ENCODE results near the gene SSBP3. TPM values are rescaled to one million over a fixed set of nuclear protein-coding genes. Genes with fewer than 3 reads are reported as not detected.

Gene SSBP3
- total RNA-seq, 4 donors from 2014 or later = 32.0 to 70.2 (median 60.3) TPM

- H3K9me3 ChIP-seq = no peaks in the 10 kb centered on the region
- peaks cover 6 to 52% (median 31%) of the 10 kb centered on the region in 4 donors for H3K4me1 ChIP-seq
- WGBS, 2 donors = 98 to 100% methylated on average over 3 of the region's 3 CpGs
- no peaks in the 10 kb centered on the region for H3K36me3 ChIP-seq
- no peak for DNase-seq (ENCODE audit: low spot score in 2 of 2)
- TF ChIP-seq CTCF (IDR thresholded peaks at IDR 0.05) (no peak), EP300 (IDR thresholded peaks at IDR 0.05) (no peak), POLR2A (IDR thresholded peaks at IDR 0.05) (no peak)
- no peak overlapping the region for H3K27ac ChIP-seq
- H3K4me3 ChIP-seq = no peak overlapping the region
- H3K27me3 ChIP-seq = no peaks in the 10 kb centered on the region
These were observed 98.9 kb downstream of the SSBP3 start for GRCh38 chr1:54307305-54307704.

GRCh38 chr1:54305906-54306514 lies 100.2 kb downstream of the SSBP3 start:
- WGBS, 2 donors = 85 to 91% methylated on average over 7 of the region's 7 CpGs
- no peaks in the 10 kb centered on the region for H3K27me3 ChIP-seq
- H3K9me3 ChIP-seq = no peaks in the 10 kb centered on the region
- H3K4me3 ChIP-seq = no peak overlapping the region
- H3K36me3 ChIP-seq = no peaks in the 10 kb centered on the region
- TF ChIP-seq EP300 (IDR thresholded peaks at IDR 0.05) (no peak), CTCF (IDR thresholded peaks at IDR 0.05) (no peak), POLR2A (IDR thresholded peaks at IDR 0.05) (no peak)
- no peak for DNase-seq (ENCODE audit: low spot score in 2 of 2)
- peaks cover 6 to 50% (median 35%) of the 10 kb centered on the region in 4 donors for H3K4me1 ChIP-seq
- H3K27ac ChIP-seq = no peak overlapping the region

GRCh38 chr1:54304518-54304917 lies 101.7 kb downstream of the SSBP3 start:
- Histone ChIP-seq H3K4me1 (peaks cover 5 to 50% (median 23%) of the 10 kb centered on the region in 4 donors), H3K36me3 (no peaks in the 10 kb centered on the region), H3K27me3 (no peaks in the 10 kb centered on the region), H3K4me3 (no peak overlapping the region), H3K9me3 (no peaks in the 10 kb centered on the region), H3K27ac (no peak overlapping the region)
- no peak for DNase-seq (ENCODE audit: low spot score in 2 of 2)
- 89 to 91% methylated on average over 2 of the region's 2 CpGs for WGBS, 2 donors
- TF ChIP-seq CTCF (IDR thresholded peaks at IDR 0.05) = no peak
- TF ChIP-seq POLR2A (IDR thresholded peaks at IDR 0.05) = no peak
- TF ChIP-seq EP300 (IDR thresholded peaks at IDR 0.05) = no peak

- no peak for TF ChIP-seq EP300 (IDR thresholded peaks at IDR 0.05)
- no peak for TF ChIP-seq CTCF (IDR thresholded peaks at IDR 0.05)
- no peak for TF ChIP-seq POLR2A (IDR thresholded peaks at IDR 0.05)
- H3K27ac ChIP-seq = no peak overlapping the region
- H3K4me1 ChIP-seq = peaks cover 0 to 55% (median 32%) of the 10 kb centered on the region in 4 donors
- no peaks in the 10 kb centered on the region for H3K27me3 ChIP-seq
- no peaks in the 10 kb centered on the region for H3K36me3 ChIP-seq
- DNase-seq (ENCODE audit: low spot score in 2 of 2) = no peak
- no peak overlapping the region for H3K4me3 ChIP-seq
- WGBS, 2 donors = 77 to 78% methylated on average over 22 of the region's 22 CpGs
- no peaks in the 10 kb centered on the region for H3K9me3 ChIP-seq
These were observed 103.0 kb downstream of the SSBP3 start for GRCh38 chr1:54302951-54303843.

- TF ChIP-seq POLR2A (IDR thresholded peaks at IDR 0.05) (no peak), EP300 (IDR thresholded peaks at IDR 0.05) (no peak), CTCF (IDR thresholded peaks at IDR 0.05) (no peak)
- no peak overlapping the region for H3K27ac ChIP-seq
- peaks cover 0 to 61% (median 38%) of the 10 kb centered on the region in 4 donors for H3K4me1 ChIP-seq
These were observed 103.6 kb downstream of the SSBP3 start for GRCh38 chr1:54302549-54302948.

More at GRCh38 chr1:54302549-54302948, 103.6 kb downstream of the SSBP3 start:
- 93 to 97% methylated on average over 5 of the region's 5 CpGs for WGBS, 2 donors
- no peaks in the 10 kb centered on the region for H3K9me3 ChIP-seq
- no peaks in the 10 kb centered on the region for H3K36me3 ChIP-seq
- DNase-seq (ENCODE audit: low spot score in 2 of 2) = no peak
- H3K27me3 ChIP-seq = no peaks in the 10 kb centered on the region
- H3K4me3 ChIP-seq = no peak overlapping the region

All from tibial nerve (tissue), 4 donors.